HepG2 (cell line): ENCODE results near the gene WDR82. TPM values are rescaled to one million over a fixed set of nuclear protein-coding genes. Genes with fewer than 3 reads are reported as not detected.

Experiments used
- CREB1 ChIP-seq, 2 experiments: fragments of 450-650 bp in 1 of 2; IDR thresholded peaks; 2 replicates each; pipeline ENCODE4 v1.6.1; 2016 to 2017; ENCODE audit warnings: control low read depth in 1 of 2, mild to moderate bottlenecking in 1 of 2, missing compliant biosample characterization in 1 of 2, missing genetic modification characterization in 1 of 2
- SMARCE1 ChIP-seq: fragments of 450-650 bp; IDR thresholded peaks from 2 replicates; pipeline ENCODE4 v1.6.1; 2017; ENCODE audit warnings: borderline replicate concordance
- ZNF879 ChIP-seq: sonication (generic); formaldehyde crosslinking; IDR thresholded peaks from 2 replicates; pipeline ENCODE4 v1.8.1; 2023; ENCODE audit warnings: missing genetic modification reagents
- polyA plus RNA-seq, 8 experiments: library from polyadenylated mRNA; depleted of rRNA in 3 of 8; stranded (reverse) in 7 of 8; unstranded in 1 of 8; fragments of >200 nt; fragmentation: Illumina TruSeq in 4 of 8; extraction: Trizol in 4 of 8; gene quantifications; 2 replicates each; pipeline versions ENCODE4 v1.2.1 to v1.2.3, GENCODE V29; 2011 to 2016; ENCODE audit warnings: low read depth in 4 of 8, missing spikeins in 1 of 8, mixed read lengths in 1 of 8; ENCODE audit not compliant: insufficient read depth in 1 of 8
- total RNA-seq, 5 experiments: library from RNA; depleted of rRNA; stranded (reverse); fragments of >200 nt; fragmentation: Illumina TruSeq; extraction: Trizol; gene quantifications; 2 replicates each; pipeline ENCODE4 v1.2.3, GENCODE V29; 2016; ENCODE audit warnings: low read depth in 1 of 5
- TF ChIP-seq, protein P1 (sequence below): sonication (generic); formaldehyde crosslinking; IDR thresholded peaks from 2 replicates; pipeline ENCODE4 v1.9.0; 2021; ENCODE audit warnings: mild to moderate bottlenecking, missing genetic modification reagents
- TF ChIP-seq, protein P2 (sequence below): IDR thresholded peaks from 2 replicates; pipeline ENCODE4 v1.6.1; 2018; ENCODE audit warnings: missing genetic modification reagents, mild to moderate bottlenecking, missing compliant biosample characterization
- TF ChIP-seq, protein P3 (sequence below): IDR thresholded peaks from 2 replicates; pipeline ENCODE4 v1.6.1; 2016; ENCODE audit warnings: missing compliant biosample characterization, missing genetic modification reagents, borderline replicate concordance
- TF ChIP-seq, protein P4 (sequence below), 2 experiments: sonication (generic) in 1 of 2; formaldehyde crosslinking in 1 of 2; IDR thresholded peaks; 2 replicates each; pipeline versions ENCODE4 v1.4.0 to v1.6.1; 2016 to 2020; ENCODE audit warnings: borderline replicate concordance in 1 of 2, low read depth in 1 of 2, mild to moderate bottlenecking in 1 of 2, missing genetic modification reagents in 1 of 2

WDR82 gene
- total and polyA plus RNA-seq, 2 of the 13 experiments (the other 11 are each of a cell fraction or from before 2014, with no cell fraction given), result 39.1 to 59.5 TPM

DNA sequence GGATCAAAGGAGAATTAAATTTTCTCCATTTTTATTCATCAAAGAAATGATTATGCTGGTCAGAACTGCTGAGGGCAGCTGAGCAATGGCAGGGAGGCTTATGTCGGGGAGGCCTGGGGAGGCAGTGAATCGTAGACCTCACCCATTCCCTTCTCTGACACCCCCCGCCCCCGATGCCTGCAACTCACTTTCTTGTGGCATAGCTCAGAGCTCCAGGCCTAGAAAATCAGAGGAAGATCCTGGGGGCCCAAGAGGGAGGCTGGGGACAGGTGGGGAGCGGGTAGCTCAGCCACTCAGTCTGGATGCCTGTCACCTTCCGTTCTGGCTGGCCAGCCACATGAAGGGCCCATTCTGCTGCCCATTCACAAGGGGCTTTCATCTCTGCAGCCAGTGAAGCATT is 36.6 kb upstream of the WDR82 start (continued):
- TF ChIP-seq, protein P1, sequence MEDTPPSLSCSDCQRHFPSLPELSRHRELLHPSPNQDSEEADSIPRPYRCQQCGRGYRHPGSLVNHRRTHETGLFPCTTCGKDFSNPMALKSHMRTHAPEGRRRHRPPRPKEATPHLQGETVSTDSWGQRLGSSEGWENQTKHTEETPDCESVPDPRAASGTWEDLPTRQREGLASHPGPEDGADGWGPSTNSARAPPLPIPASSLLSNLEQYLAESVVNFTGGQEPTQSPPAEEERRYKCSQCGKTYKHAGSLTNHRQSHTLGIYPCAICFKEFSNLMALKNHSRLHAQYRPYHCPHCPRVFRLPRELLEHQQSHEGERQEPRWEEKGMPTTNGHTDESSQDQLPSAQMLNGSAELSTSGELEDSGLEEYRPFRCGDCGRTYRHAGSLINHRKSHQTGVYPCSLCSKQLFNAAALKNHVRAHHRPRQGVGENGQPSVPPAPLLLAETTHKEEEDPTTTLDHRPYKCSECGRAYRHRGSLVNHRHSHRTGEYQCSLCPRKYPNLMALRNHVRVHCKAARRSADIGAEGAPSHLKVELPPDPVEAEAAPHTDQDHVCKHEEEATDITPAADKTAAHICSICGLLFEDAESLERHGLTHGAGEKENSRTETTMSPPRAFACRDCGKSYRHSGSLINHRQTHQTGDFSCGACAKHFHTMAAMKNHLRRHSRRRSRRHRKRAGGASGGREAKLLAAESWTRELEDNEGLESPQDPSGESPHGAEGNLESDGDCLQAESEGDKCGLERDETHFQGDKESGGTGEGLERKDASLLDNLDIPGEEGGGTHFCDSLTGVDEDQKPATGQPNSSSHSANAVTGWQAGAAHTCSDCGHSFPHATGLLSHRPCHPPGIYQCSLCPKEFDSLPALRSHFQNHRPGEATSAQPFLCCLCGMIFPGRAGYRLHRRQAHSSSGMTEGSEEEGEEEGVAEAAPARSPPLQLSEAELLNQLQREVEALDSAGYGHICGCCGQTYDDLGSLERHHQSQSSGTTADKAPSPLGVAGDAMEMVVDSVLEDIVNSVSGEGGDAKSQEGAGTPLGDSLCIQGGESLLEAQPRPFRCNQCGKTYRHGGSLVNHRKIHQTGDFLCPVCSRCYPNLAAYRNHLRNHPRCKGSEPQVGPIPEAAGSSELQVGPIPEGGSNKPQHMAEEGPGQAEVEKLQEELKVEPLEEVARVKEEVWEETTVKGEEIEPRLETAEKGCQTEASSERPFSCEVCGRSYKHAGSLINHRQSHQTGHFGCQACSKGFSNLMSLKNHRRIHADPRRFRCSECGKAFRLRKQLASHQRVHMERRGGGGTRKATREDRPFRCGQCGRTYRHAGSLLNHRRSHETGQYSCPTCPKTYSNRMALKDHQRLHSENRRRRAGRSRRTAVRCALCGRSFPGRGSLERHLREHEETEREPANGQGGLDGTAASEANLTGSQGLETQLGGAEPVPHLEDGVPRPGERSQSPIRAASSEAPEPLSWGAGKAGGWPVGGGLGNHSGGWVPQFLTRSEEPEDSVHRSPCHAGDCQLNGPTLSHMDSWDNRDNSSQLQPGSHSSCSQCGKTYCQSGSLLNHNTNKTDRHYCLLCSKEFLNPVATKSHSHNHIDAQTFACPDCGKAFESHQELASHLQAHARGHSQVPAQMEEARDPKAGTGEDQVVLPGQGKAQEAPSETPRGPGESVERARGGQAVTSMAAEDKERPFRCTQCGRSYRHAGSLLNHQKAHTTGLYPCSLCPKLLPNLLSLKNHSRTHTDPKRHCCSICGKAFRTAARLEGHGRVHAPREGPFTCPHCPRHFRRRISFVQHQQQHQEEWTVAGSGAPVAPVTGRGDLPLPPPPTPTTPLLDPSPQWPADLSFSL (CRISPR knock-in tag), result no peak
- no peak for TF ChIP-seq CREB1 (IDR thresholded peaks at IDR 0.05)
- no peak for TF ChIP-seq CREB1 (CRISPR knock-in tag; IDR thresholded peaks at IDR 0.05)
- no peak for TF ChIP-seq SMARCE1
- no peak for TF ChIP-seq ZNF879 (CRISPR knock-in tag)
- TF ChIP-seq, protein P2, sequence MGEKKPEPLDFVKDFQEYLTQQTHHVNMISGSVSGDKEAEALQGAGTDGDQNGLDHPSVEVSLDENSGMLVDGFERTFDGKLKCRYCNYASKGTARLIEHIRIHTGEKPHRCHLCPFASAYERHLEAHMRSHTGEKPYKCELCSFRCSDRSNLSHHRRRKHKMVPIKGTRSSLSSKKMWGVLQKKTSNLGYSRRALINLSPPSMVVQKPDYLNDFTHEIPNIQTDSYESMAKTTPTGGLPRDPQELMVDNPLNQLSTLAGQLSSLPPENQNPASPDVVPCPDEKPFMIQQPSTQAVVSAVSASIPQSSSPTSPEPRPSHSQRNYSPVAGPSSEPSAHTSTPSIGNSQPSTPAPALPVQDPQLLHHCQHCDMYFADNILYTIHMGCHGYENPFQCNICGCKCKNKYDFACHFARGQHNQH, result no peak
- TF ChIP-seq, protein P3, sequence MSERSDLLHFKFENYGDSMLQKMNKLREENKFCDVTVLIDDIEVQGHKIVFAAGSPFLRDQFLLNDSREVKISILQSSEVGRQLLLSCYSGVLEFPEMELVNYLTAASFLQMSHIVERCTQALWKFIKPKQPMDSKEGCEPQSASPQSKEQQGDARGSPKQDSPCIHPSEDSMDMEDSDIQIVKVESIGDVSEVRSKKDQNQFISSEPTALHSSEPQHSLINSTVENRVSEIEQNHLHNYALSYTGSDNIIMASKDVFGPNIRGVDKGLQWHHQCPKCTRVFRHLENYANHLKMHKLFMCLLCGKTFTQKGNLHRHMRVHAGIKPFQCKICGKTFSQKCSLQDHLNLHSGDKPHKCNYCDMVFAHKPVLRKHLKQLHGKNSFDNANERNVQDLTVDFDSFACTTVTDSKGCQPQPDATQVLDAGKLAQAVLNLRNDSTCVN, result no peak
- TF ChIP-seq, protein P4, sequence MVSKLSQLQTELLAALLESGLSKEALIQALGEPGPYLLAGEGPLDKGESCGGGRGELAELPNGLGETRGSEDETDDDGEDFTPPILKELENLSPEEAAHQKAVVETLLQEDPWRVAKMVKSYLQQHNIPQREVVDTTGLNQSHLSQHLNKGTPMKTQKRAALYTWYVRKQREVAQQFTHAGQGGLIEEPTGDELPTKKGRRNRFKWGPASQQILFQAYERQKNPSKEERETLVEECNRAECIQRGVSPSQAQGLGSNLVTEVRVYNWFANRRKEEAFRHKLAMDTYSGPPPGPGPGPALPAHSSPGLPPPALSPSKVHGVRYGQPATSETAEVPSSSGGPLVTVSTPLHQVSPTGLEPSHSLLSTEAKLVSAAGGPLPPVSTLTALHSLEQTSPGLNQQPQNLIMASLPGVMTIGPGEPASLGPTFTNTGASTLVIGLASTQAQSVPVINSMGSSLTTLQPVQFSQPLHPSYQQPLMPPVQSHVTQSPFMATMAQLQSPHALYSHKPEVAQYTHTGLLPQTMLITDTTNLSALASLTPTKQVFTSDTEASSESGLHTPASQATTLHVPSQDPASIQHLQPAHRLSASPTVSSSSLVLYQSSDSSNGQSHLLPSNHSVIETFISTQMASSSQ (IDR thresholded peaks at IDR 0.05; ENCODE audit: low read depth), result no peak
- TF ChIP-seq, protein P4 (CRISPR knock-in tag; IDR thresholded peaks at IDR 0.05; ENCODE audit: borderline replicate concordance), result no peak
